Esophagus squamous epithelium (tissue), 4 donors: ENCODE measurements around the gene TFAP2E.

ENCODE experiments used
- CTCF ChIP-seq, 6 experiments: fragments of 450-650 bp in 4 of 6; fragments of 200-600 bp in 2 of 6; sonication (generic) in 2 of 6; IDR thresholded peaks; one replicate each; pipeline ENCODE4 v1.5.1; 2016 to 2019; ENCODE audit warnings: antibody characterized with exemption in 6 of 6, mild to moderate bottlenecking in 4 of 6, moderate library complexity in 4 of 6
- POLR2A ChIP-seq, 4 donors: fragments of 450-650 bp; IDR thresholded peaks; one replicate each; pipeline ENCODE4 v1.6.1; 2017; ENCODE audit warnings: antibody characterized with exemption in 4 of 4, mild to moderate bottlenecking in 4 of 4, moderate library complexity in 3 of 4

GRCh38 chr1:35631396-35631795 lies 58.3 kb downstream of the TFAP2E start:
- no peak for TF ChIP-seq POLR2A (IDR thresholded peaks at IDR 0.05)
- no peak for TF ChIP-seq CTCF (IDR thresholded peaks at IDR 0.05)
